Measurements from ENCODE around the gene IL36G. TPM values are rescaled to one million over a fixed set of nuclear protein-coding genes. Genes with fewer than 3 reads are reported as not detected.
A peak's percentile ranks its signal among the peaks of the same experiment; 100 is the strongest.
"Not testable (repeated sequence)": the region's sequence is repeated elsewhere in the genome, so short reads cannot be mapped to it uniquely, and the experiment has no call there.

Gene IL36G
- total RNA-seq = not detected

DNA sequence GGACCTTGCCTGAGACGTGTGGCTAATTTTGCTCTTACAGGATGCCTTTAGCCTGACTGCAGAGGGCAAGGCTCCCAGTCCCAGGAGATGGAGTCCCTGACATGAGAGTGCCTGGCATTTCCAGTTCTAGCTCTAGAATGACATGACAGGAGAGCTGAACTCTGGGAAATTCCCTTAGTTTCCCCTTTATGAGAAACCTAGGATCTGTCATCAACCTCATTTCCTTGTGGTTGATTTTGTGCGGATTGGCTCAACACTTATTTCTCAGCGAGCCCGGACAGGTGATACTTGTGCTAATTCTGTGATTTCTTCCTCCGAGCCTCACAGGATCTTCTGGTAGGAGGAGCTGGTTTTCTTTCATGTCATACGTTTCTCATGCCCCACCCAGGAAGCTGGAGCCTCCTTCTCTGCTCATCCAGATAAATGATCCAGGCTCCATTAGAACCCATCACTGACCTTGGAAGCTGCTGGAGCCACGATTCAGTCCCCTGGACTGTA is at the start of gene IL36G:
Gene IL36G, plus strand, starts transcription at position 448 of the 498 bp plus-strand sequence. CDS start 633 bp downstream, outside the sequence.
- no peak for DNase-seq

DNA sequence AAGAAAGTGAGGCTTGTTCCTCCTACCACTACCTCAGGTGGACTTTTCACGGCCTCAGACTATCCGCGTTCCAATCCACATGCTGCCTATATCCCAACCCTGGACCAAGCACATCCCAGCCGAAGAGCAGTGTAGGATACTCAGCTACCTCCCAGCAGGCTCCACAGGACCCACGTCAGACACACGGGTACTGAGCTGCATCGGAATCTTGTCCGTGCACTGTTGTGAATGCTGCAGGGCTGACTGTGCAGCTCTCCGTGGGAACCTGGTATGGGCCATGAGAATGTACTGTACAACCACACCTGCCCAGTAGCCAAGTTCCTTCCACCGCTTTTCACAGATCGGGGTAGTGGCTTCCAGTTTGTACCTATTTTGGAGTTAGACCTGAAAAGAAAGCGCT is 44.5 kb upstream of the IL36G start:
- DNase-seq = no peak

DNA sequence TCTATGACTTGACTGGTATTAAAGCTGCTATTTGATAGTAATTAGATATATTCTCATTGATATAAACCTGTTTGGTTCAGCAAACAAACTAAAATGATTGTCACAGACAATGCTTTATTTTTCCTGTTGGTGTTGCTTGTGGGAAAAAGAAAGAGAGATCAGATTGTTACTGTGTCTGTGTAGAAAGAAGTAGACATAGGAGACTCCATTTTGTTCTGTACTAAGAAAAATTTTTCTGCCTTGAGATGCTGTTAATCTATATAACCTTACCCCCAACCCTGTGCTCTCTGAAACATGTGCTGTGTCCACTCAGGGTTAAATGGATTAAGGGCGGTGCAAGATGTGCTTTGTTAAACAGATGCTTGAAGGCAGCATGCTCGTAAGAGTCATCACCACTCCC is 43.7 kb upstream of the IL36G start:
- not testable (repeated sequence) for DNase-seq

DNA sequence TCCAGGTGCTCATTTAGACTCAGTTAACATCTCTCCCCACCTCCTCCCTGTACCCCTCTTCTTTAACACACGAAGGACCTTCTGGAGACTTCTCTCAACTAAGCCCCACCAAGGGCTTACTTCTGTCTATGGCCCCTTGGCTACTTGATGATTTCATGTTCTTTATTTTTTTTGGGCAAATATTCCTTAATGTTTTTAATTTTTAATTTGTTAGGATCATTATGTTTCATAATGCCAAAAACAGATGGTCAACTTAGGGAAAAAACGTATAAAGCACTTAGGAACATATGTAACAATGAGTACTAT is 40.9 kb upstream of the IL36G start:
- DNase-seq = no peak

DNA sequence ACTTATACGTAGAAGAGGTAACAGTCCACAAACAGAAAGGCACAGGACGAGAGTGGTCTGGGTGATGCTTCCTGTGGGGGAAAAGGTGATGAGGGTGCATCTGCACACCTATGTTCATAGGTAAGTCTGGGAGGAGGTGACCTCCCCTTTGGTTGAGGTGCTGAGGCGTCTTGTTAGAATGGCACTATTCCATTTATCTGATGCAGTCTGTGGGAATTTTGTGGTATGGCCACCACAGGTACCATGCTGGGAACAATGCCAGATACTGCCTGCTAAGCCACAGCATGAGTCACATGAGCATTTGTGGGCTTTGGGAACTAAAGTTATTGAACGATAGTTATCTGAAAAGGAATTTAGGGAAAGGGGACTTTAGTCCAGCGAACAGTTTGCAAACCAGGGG is 38.9 kb upstream of the IL36G start:
- no peak for DNase-seq

DNA sequence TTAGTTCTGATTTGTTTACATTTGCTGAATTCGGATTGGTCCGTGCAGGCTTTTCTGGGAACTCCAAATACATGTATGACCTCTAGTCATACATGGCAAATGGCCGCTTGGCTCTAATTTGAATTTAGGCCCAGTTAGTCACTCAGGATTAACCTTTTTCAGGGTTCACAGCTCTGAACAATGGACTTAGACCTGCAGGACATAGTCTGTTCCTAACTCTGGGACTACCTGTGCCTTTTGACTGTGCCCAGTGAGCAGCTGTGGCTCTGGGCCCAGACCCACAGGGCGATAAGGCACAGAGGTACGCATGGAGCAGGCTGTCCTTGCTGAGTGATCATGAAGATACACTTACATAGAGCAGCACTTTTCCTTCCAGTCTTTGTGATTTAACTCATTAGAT is 38.4 kb upstream of the IL36G start:
- no peak for DNase-seq

DNA sequence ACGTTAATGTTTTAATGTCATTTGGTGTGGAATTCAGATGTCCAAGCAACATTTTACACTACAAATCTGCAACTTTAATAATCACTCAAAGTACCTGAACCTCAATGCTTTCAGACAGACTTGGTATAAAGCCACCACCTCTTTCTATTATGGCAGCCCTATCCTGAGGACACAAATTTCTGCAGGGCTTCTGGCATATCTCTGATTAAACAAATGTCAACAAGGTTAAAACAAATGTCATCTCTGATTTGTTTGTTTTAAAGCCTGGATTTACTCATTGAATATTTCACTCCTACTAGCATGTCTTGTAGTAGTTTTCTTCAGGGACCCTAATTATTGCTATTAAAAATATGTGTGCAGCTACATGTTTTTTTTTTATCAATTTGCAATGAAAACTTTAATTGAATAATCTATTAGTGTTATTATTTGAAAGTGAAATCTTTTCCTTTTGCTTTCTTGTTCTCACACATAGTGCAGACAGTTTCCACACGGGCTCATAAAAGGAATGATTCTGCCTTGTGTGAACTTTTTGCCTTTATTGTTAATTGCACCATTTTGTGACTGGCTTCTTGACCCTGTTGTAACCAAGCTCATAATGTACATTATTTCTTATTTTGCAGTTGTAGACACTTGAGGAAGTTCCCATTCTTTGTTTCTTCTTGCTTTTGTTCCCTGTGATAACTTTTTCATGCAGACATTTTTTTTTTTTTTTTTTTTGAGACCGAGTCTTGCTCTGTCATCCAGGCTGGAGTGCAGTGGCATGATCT is 36.8 kb upstream of the IL36G start:
- no peak for DNase-seq

DNA sequence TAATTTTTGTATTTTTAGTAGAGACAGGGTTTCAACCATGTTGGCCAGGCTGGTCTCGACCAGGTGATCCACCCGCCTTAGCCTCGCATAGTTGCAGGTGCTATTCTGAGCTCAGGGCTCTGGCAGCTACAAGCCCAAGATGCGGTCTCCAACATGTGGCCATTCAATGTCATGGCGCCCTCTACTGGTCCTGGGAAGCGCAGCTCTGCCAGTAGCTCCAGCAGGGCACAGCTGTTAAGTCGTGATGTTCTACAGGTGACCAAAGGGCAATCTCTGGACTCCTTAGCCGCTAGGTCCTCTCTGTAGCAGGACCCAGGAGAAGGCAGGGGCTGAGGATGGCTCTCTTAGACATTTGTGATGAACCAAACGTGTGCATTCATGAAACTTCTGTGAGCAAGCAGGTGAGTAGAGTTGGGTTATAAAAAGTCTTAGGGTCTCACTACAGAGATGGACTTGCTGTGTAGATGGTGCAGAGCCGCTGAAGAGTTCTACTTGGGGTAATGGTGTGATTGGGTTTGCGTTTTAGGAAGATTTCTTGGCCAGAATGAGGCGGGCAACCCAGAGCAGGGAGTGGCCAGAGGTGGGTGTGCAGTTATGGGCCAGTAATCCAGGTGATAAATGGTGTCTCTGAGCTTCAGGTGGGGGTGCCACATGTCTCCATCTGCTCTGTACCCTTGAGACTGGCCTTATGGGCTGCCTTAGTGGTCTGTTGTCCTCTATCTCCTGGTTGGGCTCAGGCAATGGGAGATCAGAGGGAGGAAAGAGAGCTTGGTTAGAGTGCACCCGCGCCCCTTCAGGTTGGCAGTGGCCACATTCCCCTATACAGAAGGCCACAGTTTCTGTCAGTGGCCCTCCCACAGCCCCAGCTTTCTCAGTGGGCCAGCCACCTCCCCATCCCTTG is 35.8 kb upstream of the IL36G start:
- DNase-seq = peak; percentile 76

DNA sequence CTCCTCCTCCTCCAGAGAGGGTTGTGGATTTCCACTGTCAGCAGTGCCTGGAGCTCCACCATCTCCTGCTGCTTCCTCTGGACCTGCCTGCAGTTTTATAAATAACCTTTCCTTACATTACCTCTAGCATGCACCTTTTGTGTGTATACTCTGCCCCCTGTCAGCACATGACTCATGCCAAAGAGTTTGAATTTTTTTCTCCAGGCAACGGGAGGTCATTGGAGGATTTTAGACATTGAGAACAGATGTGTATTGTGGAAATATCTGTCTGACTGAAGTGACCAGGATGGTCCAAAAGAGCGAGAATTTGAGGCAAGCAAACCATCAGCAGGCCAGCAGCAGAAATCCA is 35.2 kb upstream of the IL36G start:
- DNase-seq = no peak

DNA sequence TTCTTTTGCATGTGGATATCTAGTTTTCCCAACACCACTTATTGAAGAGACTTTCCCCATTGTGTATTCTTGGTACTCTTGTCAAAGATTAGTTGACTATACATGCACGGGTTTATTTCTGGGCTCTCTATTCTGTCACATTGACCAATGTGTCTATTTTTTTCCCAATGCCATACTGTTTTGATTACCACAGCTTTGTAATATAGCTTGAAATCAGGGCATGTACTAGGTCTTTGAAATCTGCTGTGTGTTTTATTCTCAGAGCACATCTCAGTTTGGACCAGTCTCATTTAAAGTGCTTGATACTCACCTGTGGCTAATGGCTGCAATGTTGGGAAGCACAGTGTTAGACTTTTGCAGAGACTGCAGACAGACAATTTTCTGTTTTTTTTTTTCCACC is 32.8 kb upstream of the IL36G start:
- DNase-seq = no peak

DNA sequence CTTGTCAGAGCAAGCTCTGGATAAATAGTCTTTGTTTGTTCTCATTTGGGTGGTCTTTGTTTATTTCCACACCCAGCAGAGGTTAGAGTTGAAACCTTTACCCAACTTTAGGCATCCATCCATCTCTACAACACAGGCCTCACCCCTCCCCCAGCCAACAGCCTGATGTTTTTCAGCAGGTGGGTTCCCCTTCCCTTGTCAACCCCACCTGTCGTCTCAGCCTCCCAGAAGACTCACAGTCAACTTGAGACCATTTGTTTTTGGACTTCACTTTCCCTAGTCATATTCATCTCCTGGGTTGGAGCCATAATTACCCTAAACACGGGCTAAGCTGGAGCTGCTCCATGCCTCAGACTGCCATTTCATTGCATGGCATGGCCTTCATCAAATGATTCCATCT is 31.7 kb upstream of the IL36G start:
- peak; percentile 4 for DNase-seq

DNA sequence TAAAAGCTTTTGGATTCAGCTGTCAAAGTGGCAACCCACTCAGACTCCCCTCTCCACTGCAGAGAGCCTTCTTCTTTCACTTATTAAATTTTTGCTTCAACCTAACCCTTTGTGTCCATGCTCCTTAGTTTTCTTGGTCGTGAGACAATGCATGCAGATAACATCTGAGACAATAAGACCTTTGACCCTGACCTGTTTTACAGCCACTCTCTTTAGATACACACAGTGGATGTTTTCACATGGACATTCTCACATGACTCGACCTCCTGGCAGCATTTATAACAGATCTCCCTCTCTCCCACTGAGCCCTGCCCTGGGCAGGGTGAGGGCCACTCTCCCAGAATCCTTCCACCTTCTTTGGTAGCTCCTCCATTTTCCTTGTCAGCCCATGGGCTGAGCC is 30.4 kb upstream of the IL36G start:
- DNase-seq = no peak

DNA sequence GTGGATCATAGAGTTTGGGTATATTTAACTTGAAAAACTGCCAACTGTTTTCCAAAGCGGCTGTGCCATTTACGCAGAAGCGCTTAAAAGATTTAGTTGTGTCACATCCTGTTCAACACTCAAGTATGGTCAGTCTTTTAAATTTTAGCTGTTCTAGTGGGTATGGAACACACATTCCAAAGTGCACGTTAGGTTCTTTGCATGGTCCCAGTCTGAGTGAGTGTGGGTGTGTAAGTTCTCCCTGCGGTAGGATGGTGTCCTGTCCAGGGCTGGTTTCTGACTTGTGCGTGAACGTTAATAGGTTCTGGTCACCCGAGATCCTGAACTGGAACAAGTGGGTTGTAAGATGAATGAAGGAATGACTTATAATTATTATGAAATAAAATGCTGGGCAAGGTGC is 28.4 kb upstream of the IL36G start:
- no peak for DNase-seq

DNA sequence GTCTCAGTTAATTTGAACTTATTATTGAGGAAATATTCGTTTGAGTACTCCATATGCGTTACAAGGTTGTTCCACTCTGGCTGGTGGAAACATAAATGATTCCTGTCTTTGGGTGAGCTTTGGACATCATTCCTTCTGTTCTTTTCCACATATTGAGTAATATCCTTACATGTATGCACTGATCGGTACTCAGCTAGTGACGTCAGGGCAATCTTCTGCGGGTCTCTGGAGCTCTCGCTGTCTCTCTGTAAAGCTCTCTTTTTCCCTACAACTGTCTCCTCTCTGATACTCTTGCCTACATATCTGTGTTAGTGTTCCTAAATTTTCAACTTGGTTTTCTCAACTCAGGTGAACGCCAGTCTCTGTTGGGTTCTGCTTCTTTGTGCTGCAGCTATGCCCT is 23.4 kb upstream of the IL36G start:
- no peak for DNase-seq

DNA sequence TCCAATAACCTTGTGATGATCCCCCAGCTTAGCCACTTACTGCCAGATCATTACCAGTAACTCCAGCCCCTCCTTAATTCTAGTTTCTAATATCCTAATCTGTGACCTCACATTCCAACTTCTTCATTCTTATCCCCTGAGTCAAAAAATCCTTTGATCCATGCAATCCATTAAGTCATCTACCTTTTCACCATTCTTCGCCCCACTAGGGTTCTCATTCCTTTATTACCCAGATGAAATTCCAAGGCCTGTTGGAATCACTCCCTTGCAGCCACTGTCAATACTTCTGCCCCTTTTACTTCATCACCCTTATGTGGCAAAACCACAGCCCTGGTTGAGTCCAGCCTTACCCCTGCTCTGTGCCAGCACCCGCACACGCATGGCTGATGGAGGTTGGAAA is 20.3 kb upstream of the IL36G start:
- no peak for DNase-seq

DNA sequence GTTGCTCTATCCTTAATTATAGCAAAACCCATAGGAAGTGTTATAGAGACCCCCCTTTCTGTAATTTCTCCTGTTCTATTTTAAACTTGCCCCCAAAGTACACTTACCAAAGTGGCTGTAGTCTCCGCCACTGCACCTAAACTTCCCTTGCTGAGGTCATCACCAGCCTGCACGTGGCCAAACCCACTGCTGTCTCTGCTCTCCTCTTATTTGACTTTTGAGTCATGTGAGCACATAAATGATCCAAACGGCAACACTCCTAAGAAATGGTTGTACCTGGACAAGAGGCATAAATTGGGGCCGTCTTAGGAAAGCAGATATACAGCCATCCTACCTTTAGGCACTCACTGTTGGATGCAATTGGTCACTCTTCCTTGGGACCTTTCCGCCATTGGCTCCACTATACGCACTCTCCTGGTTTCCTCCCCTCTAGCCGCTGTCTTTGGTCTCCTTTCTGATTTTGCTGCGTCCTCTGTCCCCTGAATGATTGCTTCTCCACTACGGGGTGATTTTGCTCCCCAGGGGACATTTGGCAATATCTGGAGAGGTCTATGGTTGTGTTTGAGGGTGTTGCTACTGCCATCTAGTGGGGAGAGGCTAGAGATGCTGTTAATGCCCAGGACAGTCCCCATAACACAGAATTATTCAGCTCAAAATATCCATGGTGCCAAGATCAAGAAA is 19.2 kb upstream of the IL36G start:
- DNase-seq = peak; percentile 74

DNA sequence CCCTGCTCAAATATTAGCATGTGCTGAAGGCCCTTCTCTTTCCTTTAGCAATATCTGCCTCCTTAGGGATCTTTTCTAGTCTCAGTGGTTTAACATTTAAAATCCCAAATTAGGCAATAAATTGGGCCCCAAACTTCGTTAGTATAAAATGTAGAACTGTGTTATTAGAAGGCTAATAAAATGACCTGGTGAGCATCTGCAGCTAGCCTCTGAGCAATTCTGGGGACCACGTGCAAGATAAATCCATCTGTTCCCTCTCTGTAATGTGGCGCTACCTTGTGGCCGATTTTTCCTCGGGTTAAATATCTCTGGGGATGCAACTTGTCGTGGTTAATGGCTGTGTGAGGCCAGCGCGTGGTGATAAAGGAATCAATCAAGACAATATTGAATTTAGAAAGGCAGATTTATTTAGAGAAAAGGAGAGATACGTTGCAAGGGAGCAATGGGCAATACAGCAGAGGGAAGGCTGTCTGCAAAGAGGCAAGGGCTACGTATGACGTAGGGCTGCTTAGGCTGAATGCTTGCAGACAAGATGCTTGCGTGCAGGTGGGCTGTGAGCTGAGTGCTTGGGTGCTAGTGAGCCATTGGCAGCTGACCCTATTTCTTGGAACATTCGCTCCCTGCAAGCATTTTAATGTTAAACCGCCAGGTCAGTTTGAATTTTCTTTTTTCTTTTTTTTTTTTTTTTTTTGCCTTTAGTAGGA is 18.5 kb upstream of the IL36G start:
- DNase-seq = no peak

DNA sequence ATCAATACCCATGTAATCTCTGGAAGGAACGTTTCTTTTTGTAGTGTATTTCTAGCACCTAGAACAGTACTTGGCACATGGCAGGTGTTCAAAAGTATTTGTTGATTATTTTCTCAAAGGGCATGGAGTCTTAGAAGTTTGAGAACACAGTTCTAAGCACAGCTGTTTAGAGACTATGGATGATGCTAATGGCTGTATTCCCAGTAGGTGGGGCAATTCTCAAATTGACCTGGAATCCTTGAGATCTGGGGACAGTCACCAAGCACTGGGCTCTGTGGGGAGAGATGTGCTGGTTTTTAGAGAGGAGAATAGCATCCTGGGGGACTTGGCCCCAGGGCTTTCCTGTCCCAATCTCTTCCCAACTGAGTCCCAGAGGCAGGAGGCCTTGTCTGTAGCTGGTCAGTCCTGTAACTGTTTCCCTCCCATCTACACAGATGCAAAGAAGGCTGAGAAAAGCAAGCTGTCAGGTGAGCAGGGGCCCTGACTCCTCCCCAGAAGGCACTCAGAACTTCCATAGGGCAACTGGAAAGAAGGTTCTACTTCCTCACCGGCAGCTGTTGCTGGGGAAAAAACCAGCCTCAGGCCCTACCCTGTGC is 17.5 kb upstream of the IL36G start:
- DNase-seq = no peak

DNA sequence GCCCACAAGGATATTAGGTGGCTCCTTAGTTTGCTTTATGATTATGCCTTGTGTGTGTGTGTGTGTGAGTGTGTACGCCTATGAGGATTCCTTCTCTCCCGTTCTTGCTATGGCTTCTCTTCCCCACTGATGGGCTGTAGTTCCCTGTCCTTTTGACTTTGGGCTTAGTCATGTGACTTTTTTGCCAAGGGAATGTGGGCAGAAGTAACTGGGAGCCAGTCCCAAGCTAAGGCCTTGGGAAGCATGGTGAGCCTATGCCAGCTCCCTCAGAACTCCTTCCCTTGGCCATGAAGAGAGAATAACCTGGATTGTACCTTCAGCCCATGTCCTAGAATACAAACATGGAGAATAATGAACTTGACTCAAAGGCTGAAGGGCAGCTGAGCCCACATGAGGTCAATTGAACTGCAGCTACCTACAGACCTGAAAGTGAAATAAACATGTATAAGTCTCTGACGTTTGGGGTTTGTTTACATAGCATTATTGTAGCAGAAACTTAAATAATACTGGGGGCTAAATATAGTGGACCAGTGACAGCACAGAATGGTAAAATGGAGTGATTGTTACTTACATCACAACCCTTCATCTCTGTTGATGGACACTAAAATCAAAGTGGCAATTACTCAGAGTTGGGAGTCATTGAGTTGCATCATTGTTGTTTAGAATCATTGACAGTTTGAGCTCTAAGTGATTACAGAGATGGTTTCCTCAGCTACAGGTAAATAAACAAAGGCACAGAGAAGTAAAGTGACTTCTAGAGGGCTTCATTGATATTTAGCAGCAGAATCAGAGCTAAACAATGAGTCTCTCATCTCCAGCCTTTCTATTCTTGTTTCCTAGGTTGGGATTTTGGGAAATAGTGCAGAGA is 15.3 kb upstream of the IL36G start:
- no peak for DNase-seq

DNA sequence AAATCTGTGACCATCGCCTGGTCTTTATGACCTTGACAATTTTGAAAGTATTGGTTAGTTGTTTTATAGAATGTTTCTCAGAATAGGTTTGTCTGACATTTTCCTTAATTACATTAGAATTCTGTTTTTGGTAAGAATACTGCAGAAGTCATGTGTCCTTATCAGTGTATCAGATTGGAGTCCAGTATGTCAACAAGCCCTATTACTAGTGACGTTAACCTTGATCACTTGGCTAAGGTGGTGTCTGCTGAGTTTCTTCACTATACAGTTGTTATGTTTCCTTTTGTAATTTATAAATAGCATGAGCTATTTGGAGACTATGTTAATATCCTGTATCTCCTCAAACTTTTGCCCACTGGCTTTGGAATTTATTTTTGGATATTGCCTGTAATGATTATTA is 10.8 kb upstream of the IL36G start:
- no peak for DNase-seq
